Non-pigmented ciliary epithelial cell (primary cell): Measurements from ENCODE around the gene SAE1.

Experiments used
- DNase-seq: peaks from one replicate; pipeline ENCODE4 v3.0.0-alpha.2; 2010; ENCODE audit warnings: low read depth

Gene SAE1

DNA sequence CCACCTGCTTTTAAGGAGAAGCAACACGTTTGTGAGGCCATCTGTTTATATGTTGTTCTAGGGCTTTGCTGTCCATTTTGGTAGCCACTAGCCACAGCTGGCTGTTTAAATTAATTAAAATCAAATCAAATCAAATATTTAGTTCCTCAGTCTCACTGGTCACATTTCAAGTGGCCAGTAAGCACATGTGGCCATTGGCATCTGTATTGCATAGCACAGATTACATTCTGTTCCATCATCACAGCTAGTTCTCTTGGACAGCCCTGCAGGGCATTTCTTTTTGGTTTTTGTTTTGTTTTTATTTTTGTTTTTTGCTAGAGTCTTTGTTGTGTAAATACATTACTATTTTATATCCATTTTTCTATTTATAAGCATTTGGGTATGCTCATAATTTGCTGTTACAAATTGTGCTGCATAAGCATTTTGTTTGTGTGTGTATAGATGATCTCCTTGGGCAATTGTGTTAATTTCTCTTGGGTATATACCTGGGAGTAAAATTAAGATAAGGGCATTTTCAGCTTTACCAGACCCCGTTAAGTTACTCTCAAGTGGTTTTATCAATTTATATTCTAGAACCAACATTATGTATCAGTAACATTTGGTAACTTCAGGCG, 31.3 kb downstream of the SAE1 start:
- no peak for DNase-seq

DNA sequence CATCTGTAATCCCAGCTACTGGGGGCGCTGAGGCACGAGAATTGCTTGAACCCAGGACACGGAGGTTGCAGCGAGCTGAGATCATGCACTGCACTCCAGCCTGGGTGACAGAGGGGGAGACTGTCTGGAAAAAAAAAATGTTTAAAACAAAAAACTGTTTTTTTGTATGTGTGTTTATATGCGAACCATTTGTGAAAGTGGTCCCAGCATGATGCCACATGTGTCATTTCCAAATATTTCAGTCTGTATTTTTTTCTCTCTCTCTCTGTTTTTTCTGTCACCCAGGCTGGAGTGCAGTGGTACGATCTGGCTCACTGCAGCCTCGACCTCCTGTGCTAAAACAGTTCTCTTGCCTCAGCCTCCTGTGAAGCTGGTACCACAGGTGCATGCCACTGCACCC, 37.4 kb downstream of the SAE1 start:
- DNase-seq = no peak

DNA sequence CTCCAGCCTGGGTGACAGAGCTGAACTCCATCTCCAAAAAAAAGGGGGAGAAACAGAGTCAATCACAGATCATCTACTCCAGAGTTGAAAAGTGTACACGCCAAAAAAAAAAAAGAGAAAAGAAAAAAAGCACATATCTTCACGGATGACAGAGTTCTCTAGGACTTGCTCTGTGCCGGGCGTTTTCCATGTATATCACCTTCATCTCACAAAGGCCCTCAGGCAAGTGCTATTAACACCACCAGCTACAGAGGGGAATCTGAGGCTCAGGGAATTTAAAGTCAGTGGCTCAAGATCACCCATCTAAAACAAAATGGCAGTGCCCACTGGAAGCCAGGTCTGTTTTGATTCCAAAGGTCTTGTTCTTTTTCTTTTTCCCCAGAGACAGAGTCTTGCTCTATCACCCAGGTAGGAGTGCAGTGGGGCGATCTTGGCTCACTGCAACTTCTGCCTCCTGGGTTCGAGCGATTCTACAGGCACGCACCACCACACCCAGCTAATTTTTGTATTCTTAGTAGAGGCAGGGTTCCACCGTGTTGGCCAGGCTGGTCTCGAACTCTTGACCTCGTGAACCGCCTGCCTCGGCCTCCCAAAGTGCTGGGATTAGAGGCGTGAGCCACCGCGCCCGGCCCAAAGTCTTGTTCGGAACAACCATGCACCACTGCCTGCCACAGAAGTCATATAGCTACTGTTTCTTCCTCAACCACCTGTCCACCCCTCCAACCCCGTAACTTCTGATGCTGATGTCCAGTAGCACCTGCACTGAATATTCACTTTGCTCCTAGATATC, 42.2 kb downstream of the SAE1 start:
- DNase-seq = no peak

DNA sequence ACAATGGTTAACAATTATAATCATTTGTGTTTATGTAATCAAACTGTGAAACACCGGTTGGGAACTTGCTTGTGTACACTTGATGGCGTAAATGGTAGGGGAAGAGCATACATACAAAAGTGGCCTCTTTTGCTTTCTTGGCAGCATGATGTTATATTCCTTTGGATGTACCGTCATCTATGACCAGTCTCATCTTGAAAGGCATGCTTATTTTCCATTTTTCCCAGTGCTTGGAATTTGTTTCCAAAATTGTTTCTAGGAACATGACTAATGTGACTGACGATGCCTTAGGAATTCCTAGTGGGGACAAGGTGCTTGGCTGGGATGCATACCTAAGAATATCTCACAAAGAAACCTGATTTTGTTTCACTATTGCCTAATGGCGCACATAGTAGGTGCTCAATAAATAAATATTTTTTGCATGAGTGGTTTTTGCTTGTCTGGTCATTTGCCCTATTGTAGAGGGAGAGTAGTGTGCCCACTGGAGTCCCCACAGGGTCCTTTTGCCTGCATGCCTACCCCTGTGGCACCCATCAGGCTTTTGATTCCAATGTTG, 45.5 kb downstream of the SAE1 start:
- peak; percentile 74 for DNase-seq

DNA sequence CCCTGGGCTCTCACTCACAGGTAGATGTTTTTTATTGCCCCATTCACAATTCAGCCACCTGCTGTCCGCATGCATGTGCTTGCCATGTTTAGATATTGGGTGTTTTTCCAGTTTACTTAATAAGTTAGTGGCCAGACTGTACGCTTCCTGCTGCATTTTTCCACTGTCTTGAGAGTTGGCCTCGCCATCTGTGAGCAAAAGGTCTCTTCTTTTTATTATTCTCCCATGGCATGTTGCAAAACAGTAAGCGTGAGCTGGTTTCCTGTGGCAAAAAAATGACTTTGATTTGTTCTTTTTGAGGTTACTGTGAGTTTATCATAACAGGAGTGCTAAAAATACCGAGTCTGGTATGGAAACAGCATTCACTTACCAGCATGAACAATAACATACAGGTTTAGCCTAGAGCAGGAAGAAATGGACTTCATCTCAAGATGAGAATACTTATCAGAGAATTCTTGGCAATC, 46.0 kb downstream of the SAE1 start:
- DNase-seq = peak; percentile 93

DNA sequence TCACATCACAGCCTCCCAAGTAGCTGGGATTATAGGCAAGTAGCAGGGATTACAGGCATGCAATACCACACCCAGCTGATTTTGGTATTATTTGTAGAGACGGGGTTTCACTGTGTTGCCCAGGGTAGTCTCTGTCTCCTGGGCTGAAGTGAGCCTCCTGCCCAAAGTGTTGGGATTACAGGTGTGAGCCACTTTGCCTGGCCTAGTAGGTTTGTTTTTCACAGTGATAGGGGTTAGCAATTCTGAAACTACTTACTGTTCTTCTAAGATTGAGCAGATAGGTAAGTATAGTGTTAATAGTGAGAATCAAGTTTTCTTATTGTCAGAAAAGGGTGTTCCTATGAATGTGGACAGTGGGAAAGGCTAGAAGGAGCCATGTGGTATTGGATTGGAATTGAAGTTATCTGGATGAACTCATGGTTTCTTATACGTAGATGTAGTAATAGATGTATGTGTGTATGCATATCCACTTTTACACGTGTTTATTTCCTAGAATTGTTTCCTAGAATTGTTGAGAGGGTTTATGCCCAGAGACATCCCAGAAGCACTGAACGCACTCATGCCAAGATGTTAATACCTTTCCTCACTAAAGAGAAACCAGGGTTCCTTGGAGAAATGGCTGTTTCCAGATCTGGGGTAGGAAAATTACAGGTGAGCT, 49.1 kb downstream of the SAE1 start:
- no peak for DNase-seq

DNA sequence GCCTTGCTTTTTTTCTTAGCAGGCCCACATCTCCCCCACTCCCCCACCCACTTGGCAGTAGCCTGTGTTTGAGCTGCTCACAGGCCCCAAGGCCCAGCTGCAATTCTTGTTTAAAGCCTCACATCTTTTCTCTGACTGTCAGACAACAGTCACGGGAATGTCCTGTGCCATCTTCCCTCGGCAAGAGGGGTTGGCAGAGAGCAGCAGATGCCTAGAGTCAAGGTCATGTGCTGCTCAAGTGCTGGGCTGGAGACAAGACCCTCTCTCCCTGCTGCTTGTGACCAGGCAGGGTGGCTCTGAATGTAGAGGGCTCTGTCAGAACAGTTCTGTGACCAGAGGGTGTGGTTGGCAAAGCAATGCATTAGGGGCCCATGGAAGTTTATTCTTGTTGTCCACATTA, 53.0 kb downstream of the SAE1 start:
- DNase-seq = no peak

DNA sequence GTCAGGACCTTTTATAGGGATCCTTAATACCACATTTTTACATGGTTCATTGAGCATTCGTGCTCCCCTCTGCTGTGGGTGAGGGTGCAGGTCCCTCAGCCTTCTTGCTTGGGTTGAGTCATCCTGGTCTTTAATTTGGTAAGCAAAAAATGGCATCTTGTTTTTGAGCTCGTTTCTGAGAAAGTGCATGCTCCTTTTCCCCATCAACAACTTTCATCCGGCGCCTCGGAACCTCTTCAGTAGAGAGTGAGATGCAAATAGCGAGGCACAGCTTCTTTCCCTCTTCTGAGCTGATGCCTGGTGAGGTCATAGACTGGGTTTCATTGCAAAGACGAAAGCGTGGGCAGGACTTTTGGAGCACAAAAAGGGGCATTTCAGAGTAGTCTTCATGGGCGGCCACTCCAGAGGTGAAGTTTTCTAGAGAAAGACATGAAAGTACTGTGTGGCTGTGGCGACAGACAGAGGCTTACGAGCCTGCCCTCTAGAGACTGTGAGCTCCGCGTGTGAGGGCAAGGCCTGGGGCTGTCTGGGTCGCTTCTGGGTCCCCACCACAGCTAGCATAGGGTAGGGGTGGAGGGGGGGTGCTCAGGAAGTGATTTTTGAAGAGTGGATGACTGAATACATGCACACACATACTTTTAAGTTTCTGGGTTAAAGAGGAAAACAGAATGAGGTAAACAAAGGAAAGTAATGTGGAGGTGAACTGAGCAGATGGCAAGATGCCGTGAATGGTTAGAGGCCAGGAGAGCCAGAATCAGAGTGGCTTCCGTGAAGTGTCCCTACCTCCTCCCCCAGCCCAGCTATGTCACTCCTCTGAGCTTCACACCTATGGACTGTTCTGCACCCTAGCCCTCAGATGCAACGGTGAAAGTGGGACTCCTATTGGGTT, 56.1 kb downstream of the SAE1 start:
- DNase-seq = no peak

DNA sequence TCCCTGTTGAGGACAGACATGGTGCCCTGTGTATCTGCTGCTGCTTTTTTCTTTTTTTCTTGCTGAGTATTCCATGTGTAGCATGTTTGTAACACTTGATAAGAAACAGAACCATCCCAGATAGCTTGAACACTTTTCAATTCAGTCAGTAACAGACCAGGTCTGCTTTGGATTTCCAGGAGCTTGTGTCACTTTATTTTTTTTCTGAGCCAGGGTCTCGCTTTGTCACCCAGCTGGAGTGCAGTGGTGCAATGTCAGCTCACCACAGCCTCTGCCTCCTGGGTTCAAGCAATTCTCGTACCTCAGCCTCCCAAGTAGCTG, 56.7 kb downstream of the SAE1 start:
- DNase-seq = no peak

DNA sequence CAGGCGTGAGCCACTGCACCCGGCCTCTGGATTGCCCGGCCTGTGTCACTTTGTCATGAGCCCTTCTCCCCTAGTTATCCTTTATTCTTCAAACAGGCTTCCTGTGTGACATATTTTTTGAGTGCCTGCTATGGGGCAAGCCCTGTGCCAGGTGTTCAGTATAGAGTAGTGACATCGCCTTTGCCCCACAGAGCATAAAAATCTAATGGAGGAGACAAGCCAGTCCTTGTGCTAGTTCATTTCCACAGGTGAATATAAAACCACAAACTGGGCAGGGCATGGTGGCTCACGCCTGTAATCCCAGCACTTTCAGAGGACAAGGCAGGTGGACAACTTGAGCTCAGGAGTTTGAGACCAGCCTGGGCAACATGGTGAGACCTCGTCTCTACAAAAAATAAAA, 57.2 kb downstream of the SAE1 start:
- no peak for DNase-seq

DNA sequence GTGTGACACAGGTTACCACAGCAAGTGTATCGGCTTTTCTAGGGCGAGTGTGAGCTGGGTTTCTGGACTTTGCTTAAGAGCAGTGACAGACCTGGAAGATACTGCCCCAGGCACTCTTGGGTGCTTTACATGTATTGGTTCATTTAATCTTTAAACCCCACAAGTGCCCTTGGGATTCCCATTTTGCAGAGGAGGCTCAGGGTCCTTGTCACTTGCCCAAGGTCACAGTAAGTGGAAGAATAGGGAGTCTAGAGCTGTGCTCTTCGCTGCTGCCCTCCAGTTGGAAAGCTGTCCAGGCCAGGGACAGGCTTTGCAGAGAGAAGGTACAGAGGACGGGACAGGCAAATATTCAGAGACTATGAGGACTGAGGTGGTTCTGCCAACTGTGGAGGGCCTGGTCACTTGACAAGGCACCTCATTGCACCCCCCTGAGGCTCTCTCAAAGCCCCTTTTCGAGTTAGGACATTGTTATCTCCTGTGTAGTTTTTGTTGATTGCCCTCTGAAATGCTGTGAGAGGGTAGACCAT, 57.9 kb downstream of the SAE1 start:
- DNase-seq = no peak

DNA sequence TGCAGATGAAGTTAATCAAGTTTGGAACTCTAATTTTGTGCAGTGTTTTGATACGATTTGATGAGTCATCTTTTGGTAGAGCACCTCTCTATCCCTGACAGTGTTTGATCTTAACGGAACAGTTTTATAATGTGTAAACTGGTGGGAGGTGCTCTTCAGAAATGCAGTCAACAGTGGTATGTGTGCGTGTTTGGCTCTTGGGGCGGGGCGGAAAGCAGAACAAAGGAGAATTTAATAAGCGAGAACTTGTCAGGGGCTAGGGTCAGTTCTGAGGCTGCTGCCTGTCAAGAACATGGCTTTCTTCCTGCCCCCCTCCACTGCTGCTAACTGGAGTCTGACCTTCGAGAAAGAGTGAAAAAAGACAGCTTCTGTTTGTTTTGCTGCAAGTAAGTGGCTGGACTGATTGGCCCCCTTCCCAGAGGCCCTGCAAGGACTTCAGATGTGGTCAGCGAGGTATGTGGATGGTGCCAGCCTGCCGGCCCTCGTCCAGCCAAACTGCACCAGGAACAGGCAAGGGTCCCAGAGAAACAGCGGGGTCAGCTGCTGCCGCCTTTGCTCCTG, 59.6 kb downstream of the SAE1 start:
- DNase-seq = peak; percentile 41

DNA sequence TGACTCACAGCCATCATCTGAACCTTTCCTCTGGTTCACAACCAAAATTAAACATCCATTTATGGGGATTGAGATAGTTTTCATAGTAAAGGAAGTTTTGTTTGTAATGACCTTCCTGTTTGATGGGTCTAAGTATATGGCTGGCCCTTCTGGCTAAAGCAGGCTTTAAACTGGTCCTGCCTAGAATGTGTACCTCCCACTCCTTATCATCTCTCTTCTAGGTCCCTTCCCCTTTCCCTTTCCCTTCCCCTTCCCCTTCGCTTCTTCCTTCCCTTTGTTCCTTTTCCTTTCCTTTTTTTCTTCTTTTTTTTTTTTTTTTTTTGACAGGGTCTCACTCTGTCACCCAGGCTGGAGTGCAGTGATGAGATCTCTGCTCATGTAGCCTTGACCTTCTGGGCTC, 64.8 kb downstream of the SAE1 start:
- no peak for DNase-seq

DNA sequence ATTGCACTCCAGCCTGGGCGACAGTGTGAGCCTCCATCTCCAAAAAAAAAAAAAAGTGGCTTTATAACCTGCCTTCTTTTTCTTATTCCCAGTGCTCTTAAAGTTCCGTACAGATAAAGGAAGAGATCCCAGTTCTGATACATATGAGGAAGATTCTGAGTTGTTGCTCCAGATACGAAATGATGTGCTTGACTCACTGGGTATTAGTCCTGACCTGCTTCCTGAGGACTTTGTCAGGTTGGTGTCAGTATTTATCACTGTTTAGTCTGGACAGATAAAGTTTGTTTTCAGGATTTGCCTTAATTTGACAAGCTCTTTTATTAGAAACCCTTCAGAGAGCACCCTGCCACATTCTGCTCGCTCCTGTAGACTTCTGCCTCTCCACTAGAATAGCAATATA, 66.5 kb downstream of the SAE1 start:
- no peak for DNase-seq

DNA sequence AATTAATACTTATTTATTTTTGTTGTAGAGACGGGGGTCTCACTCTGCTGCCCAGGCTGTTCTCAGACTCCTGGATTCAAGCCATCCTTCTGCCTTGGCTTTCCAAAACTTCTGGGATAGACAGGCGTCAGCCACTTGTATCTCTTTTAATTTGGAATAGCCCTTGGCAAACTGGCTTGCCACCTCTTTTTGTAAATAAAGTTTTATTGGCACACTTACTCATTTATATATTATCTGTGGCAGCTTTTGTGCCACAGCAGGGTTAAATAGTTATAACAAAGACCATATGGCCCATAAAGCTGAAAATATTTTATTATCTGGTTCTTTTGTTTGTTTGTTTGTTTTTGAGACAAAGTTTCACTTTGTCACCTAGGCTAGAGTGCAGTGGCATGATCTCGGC, 69.9 kb downstream of the SAE1 start:
- no peak for DNase-seq

DNA sequence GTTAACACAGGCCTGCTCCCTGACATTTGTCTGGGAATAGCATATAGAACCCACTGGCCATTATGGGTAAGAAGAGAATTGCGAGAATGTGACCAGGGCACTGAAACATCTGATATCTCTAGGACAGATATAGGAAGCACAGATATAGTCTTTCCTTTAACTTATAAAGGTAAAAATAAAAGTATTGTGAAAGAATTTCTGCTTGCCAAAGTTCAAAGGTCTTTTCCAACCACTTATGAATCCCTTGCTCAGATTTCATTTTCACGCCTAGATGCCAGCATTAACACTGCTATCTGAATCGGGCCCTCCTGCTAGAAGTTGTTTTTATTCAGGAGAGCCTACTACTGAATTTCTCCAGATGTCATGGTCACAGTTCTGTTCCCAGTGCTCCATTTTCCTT, 72.6 kb downstream of the SAE1 start:
- DNase-seq = no peak

DNA sequence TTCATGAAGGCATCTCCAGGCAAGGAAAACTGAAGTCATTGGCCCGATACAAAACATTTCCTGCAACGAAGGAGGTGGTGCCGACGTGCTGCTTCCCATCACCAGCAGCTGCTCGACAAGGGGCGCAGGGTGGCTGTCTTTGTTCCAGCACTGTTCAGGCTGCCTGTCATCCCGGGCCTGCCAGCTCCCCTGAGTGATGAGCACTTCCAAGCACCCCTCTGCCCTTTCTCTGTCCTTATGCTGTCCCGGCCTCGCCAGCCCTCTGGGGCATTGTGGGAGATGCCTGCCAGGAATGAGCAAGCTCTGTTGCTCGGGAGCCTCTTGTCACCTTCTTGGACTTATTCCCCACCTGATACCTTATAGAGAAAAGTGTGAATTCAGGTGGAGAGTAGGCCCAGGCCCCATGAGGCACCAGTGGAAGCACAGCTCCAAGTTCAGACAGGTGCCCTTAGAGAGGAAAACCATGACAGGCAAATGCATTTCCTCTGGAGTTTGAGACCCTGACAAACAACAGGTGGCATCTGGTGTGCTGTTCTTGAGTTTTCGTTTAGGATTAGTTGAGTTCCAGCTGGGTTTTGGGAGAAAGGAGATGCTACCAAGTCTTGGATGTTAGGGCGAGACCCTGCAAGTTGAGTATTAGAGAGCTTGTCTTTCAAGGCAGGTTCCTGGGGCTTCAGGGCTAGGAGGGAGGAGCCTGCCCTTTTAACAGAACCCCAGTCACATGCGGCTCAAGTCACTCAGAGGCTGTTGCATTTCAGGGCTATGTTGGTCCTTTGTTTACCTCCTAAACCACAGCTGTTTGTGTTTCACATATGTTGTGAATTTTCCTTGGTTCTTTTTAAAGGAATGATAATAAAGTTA, 78.9 kb downstream of the SAE1 start:
- no peak for DNase-seq

DNA sequence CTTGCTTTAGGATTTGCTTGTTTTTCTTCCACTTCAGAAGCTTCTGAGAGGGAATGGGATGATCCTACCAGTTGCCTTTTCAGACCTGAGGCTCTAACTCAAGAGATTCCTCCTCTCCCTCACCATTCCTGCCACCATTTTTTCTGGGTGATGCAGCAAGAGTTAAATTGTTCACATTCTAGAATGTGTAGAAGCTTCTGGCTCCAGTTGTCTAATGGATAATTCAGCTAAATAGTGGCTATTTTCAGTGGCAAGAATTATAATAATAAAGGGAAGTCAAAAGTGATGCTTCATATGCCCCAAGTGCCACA, 79.5 kb downstream of the SAE1 start:
- no peak for DNase-seq

DNA sequence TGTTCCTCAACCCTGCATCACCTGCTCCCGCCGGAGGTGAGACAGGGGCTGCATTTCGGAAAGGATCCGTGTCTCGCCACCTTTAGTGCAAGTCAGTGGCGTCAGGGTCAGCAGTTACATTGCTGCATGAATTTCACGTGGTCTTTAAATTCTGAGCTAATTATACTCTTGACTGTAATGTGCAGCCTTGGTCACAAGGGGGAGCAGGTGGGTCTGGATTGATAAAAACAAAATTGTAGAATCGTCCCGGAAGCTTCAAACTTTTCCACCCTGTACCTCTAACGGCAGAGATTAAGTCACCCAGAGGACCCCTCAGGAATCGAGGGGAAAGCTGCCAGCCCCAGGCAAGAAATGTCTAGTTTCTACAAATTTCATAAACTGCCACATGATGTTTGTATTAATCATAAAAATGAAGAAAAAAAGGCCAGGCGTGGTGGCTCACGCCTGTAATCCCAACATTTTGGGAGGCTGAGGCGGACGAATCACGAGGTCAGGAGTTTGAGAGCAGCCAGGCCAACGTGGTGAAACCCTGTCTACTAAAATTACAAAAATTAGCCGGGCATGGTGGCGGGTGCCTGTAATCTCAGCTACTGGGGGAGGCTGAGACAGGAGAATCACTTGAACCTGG, 80.2 kb downstream of the SAE1 start:
- DNase-seq = peak; percentile 45

DNA sequence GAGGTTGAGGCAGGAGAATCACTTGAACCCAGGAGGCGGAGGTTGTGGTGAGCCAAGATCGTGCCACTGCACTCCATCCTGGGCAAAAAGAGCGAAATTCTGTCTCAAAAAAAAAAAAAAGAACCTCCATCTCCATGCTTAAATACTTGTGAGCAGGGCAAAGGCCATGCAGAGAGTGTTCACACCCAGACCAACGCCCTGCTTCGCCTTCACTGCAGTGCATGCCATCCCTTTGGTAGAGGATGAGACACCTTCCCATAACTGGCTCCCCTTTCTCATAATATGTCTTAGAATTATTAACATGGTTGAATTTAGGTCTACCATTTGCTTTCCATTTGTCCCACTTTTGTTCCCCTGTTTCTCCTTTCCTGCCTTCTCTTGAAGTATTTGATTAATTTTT, 84.9 kb downstream of the SAE1 start:
- no peak for DNase-seq
